ENCODE results near the gene SPRTN. TPM values are rescaled to one million over a fixed set of nuclear protein-coding genes. Genes with fewer than 3 reads are reported as not detected.

The SPRTN gene
- polyA plus RNA-seq, 1 donor from 2014 or later = 11.8 TPM

GRCh38 chr1:231317306-231318014 lies 20.6 kb upstream of the SPRTN start:
- Histone ChIP-seq H3K9me2 (ENCODE audit: insufficient read depth, low read length) (no peaks in the 10 kb centered on the region), H3K79me2 (replicated peaks; ENCODE audit: insufficient read depth, low read length) (no peaks in the 10 kb centered on the region), H3K9ac (ENCODE audit: low read length) (no peak overlapping the region), H4K20me1 (ENCODE audit: insufficient read depth) (no peaks in the 10 kb centered on the region), H3F3A (ENCODE audit: insufficient read depth, low read length, poor library complexity, severe bottlenecking) (no peaks in the 10 kb centered on the region), H3K4me2 (ENCODE audit: low read length) (no peak overlapping the region), H3K27me3 (ENCODE audit: insufficient read depth, low read depth, low read length) (no peaks in the 10 kb centered on the region), H3K4me3 (ENCODE audit: low read length) (no peak overlapping the region), H3K36me3 (ENCODE audit: insufficient read depth, low read length) (no peaks in the 10 kb centered on the region), H3K27ac (ENCODE audit: low read length) (no peak overlapping the region), H3K9me3 (ENCODE audit: low read length) (no peaks in the 10 kb centered on the region), H2AFZ (ENCODE audit: low read depth, low read length) (no peak overlapping the region)
- TF ChIP-seq RAD21 (conservative IDR thresholded peaks at IDR 0.05) (no peak), SMC3 (conservative IDR thresholded peaks at IDR 0.05; ENCODE audit: poor library complexity) (no peak)

- Histone ChIP-seq H3K27ac (ENCODE audit: low read length) (no peak overlapping the region), H3K79me2 (replicated peaks; ENCODE audit: insufficient read depth, low read length) (no peaks in the 10 kb centered on the region), H4K20me1 (ENCODE audit: insufficient read depth) (no peaks in the 10 kb centered on the region), H3K27me3 (ENCODE audit: insufficient read depth, low read depth, low read length) (no peaks in the 10 kb centered on the region), H2AFZ (ENCODE audit: low read depth, low read length) (no peak overlapping the region), H3K4me2 (ENCODE audit: low read length) (no peak overlapping the region), H3F3A (ENCODE audit: insufficient read depth, low read length, poor library complexity, severe bottlenecking) (no peaks in the 10 kb centered on the region), H3K36me3 (ENCODE audit: insufficient read depth, low read length) (no peaks in the 10 kb centered on the region), H3K4me3 (ENCODE audit: low read length) (no peak overlapping the region), H3K9me2 (ENCODE audit: insufficient read depth, low read length) (no peaks in the 10 kb centered on the region), H3K9me3 (ENCODE audit: low read length) (no peaks in the 10 kb centered on the region), H3K9ac (ENCODE audit: low read length) (no peak overlapping the region)
- TF ChIP-seq, protein P1, sequence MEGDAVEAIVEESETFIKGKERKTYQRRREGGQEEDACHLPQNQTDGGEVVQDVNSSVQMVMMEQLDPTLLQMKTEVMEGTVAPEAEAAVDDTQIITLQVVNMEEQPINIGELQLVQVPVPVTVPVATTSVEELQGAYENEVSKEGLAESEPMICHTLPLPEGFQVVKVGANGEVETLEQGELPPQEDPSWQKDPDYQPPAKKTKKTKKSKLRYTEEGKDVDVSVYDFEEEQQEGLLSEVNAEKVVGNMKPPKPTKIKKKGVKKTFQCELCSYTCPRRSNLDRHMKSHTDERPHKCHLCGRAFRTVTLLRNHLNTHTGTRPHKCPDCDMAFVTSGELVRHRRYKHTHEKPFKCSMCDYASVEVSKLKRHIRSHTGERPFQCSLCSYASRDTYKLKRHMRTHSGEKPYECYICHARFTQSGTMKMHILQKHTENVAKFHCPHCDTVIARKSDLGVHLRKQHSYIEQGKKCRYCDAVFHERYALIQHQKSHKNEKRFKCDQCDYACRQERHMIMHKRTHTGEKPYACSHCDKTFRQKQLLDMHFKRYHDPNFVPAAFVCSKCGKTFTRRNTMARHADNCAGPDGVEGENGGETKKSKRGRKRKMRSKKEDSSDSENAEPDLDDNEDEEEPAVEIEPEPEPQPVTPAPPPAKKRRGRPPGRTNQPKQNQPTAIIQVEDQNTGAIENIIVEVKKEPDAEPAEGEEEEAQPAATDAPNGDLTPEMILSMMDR (IDR thresholded peaks at IDR 0.05; ENCODE audit: poor library complexity, severe bottlenecking) = no peak
- no peak for TF ChIP-seq EZH2 (IDR thresholded peaks at IDR 0.05; ENCODE audit: borderline replicate concordance, insufficient read depth, low read length, poor library complexity, severe bottlenecking)
- no peak for TF ChIP-seq MXI1 (conservative IDR thresholded peaks at IDR 0.05; ENCODE audit: poor library complexity, severe bottlenecking)
- TF ChIP-seq SMC3 (conservative IDR thresholded peaks at IDR 0.05; ENCODE audit: poor library complexity) = no peak
- TF ChIP-seq EP300 (conservative IDR thresholded peaks at IDR 0.05; ENCODE audit: poor library complexity, severe bottlenecking) = no peak
- TF ChIP-seq POLR2AphosphoS5 (IDR thresholded peaks at IDR 0.05) = no peak
- TF ChIP-seq, protein P2, sequence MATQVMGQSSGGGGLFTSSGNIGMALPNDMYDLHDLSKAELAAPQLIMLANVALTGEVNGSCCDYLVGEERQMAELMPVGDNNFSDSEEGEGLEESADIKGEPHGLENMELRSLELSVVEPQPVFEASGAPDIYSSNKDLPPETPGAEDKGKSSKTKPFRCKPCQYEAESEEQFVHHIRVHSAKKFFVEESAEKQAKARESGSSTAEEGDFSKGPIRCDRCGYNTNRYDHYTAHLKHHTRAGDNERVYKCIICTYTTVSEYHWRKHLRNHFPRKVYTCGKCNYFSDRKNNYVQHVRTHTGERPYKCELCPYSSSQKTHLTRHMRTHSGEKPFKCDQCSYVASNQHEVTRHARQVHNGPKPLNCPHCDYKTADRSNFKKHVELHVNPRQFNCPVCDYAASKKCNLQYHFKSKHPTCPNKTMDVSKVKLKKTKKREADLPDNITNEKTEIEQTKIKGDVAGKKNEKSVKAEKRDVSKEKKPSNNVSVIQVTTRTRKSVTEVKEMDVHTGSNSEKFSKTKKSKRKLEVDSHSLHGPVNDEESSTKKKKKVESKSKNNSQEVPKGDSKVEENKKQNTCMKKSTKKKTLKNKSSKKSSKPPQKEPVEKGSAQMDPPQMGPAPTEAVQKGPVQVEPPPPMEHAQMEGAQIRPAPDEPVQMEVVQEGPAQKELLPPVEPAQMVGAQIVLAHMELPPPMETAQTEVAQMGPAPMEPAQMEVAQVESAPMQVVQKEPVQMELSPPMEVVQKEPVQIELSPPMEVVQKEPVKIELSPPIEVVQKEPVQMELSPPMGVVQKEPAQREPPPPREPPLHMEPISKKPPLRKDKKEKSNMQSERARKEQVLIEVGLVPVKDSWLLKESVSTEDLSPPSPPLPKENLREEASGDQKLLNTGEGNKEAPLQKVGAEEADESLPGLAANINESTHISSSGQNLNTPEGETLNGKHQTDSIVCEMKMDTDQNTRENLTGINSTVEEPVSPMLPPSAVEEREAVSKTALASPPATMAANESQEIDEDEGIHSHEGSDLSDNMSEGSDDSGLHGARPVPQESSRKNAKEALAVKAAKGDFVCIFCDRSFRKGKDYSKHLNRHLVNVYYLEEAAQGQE (IDR thresholded peaks at IDR 0.05; ENCODE audit: borderline replicate concordance) = no peak
- TF ChIP-seq RAD21 (conservative IDR thresholded peaks at IDR 0.05) = no peak
- TF ChIP-seq TAF1 (IDR thresholded peaks at IDR 0.05; ENCODE audit: low read depth) = no peak
Observed at GRCh38 chr1:231318015-231318355, 20.1 kb upstream of the SPRTN start.

Measured in neural cell (in vitro differentiated cells).